Endometrial microvascular endothelial cells (primary cell): ENCODE data around the gene CCDC183. TPM values are rescaled to one million over a fixed set of nuclear protein-coding genes. Genes with fewer than 3 reads are reported as not detected.

Source experiments
- in situ Hi-C: cut with HindIII; loops from 2 replicates; pipeline ENCODE4 v1.10.0; 2017; ENCODE audit warnings: low sequenced_read_pairs, low pct_unique_long_range_greater_than_20kb; ENCODE audit errors: inconsistent ontology term
- total RNA-seq: library from RNA; depleted of rRNA; stranded (reverse); fragments of >200 nt; gene quantifications from one replicate; pipeline ENCODE4 v1.2.3, GENCODE V29; 2015; ENCODE audit errors: inconsistent ontology term

The CCDC183 gene
- total RNA-seq, 1 donor from 2014 or later: not detected

- in situ Hi-C loops: no loop called here
These were observed 18.7 kb downstream of the CCDC183 start for GRCh38 chr9:136814725-136815421.

- in situ Hi-C loops: no loop called here
These were observed 19.3 kb downstream of the CCDC183 start for GRCh38 chr9:136815422-136815782.

DNA sequence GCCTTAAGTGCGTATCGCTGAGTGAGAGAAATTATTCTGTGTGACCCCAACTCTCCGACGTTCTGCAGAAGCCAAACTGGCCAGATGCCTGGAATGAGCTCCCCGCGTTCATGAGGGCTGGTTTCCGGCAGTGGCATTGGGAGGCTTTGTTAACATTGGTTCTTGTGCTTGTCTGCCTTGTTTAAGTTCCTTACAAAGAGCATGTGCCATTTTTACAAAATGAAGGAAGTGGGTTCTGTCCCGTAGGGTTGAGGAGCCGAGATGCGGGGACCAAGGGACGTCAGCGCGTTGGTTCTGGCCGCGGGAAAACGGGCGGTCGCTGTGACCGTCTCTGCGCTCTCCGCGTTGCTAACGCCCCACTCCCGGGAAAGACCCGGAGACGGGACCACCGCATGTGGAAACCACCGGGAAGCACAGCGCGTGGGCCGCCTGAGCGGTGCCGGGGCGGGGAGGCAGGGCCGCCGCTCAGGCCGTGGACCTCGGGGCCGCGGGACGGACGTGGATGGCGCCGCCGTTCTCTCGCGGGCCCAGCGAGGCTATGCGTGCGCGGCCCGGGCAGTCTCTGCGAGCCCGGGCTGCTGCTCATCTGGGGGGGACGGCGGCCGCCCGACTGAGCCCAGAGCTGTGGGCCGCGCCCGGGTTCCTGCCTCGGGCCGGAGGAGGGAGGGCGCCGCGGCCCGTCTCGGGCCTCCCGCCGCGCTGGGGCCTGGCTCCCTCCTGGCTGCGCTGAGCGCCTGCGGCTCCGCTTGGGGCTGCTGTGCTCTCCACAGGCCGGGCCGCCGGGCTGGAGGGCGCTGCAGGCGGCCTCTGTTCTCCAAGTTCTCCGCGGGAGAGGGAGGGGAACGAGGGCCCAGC, 25.1 kb downstream of the CCDC183 start:
- in situ Hi-C loops: no loop called here

- in situ Hi-C loops: no loop called here
These were observed 25.8 kb downstream of the CCDC183 start for GRCh38 chr9:136821826-136822544.

- in situ Hi-C loops: no loop called here
These were observed 27.3 kb downstream of the CCDC183 start for GRCh38 chr9:136823136-136824046.

GRCh38 chr9:136824496-136825225, 28.5 kb downstream of the CCDC183 start:
- in situ Hi-C loops: no loop called here

- in situ Hi-C loops: no loop called here
These were observed 29.4 kb downstream of the CCDC183 start for GRCh38 chr9:136825295-136826187.

DNA sequence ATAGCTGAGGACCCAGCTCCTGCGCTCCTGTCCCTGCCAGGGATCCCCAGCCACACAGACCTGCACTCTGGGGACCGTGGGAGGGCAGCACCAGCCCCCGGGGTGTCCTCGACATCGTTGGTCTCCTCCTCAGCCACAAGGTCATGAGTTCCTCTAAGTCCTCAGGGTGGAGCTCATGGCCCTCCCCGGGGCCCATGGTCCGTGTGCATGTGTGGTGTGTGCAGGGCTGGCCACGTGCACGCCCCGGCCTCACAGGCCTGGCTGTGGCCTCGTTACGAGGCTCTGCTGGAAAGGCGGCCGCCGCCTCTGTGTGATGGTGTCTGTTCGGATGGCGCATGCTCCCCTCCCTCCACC, 30.0 kb downstream of the CCDC183 start:
- in situ Hi-C loops: no loop called here

- in situ Hi-C loops: no loop called here
These were observed 30.8 kb downstream of the CCDC183 start for GRCh38 chr9:136826703-136827582.

GRCh38 chr9:136827794-136828473, 31.8 kb downstream of the CCDC183 start:
- in situ Hi-C loops: no loop called here

- in situ Hi-C loops: no loop called here
These were observed 32.5 kb downstream of the CCDC183 start for GRCh38 chr9:136828474-136829140.

DNA sequence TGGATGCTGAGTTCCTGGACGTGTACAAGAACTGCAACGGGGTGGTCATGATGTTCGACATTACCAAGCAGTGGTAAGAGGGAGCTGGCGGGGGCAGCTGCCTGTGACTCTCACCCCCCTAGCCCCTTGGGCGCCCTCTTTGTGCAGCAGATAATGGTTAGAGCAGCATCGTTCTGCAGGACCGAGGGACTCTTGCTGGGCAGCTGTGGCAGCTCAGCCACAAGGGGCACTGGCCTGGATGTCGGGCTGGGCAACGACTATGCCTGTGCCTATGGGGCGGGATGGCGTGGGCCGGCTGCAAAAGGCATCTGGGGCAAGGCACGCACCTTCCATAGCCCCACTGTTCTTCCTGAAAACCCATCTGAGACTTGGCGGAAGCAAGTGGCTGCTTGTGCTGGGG, 33.3 kb downstream of the CCDC183 start:
- in situ Hi-C loops: no loop called here

- in situ Hi-C loops: no loop called here
These were observed 34.1 kb downstream of the CCDC183 start for GRCh38 chr9:136829981-136830885.

DNA sequence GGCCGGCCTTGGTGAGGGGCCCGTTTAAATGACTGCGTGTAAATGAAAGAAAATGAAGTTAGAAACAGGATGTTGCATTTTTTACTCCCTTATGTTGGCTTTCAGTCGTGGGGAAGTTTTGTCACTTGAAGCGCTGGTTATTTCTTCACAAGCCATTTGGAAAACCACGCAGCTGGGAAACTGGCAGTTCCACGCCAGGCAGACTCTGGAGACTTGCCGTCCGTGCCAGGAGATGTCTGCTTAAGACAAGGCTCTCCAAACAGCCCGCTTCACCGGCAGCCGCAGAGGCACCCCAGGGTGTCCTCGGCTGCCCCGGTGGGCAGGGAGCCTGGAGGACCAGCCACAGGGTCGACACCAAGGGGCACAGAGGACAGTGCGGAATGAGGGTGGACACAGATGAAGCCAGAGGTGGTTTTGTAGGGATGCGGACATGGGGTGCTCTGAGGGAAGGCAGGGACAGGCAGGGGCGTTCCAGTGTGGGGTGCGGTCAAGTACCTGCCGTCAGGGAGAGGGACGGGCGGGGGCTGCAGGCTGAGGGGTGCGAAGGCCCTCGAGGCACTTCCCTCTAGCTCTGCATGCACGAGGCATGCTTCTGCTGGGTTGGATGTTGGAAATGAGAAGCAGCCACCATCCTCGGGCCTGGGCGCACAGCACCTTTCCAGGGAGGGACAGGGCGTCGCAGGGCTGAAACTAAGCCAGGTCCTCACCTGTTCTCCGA, 35.0 kb downstream of the CCDC183 start:
- in situ Hi-C loops: no loop called here
